Hindlimb muscle (tissue), 1 donor: ENCODE data around the gene SMIM14. TPM values are rescaled to one million over a fixed set of nuclear protein-coding genes. Genes with fewer than 3 reads are reported as not detected.
"Not testable (repeated sequence)": the region's sequence is repeated elsewhere in the genome, so short reads cannot be mapped to it uniquely, and the experiment has no call there.

Experiments
- DNase-seq: peaks from one replicate; pipeline ENCODE4 v3.0.0-alpha.2; 2013
- polyA plus RNA-seq: library from polyadenylated mRNA; unstranded; fragments of 120-200 nt; gene quantifications from one replicate; pipeline ENCODE4 v1.2.1, GENCODE V29; 2013; ENCODE audit not compliant: insufficient read length

SMIM14 gene
- polyA plus RNA-seq, 1 donor: 15.0 TPM

GRCh38 chr4:39642885-39643552, 4.4 kb upstream of the SMIM14 start:
- DNase-seq: no peak

- DNase-seq: no peak
These were observed 2.8 kb upstream of the SMIM14 start for GRCh38 chr4:39641451-39641850.

- peak; percentile 66 for DNase-seq
These were observed 895 bp downstream of the SMIM14 start for GRCh38 chr4:39637586-39638353.

- no peak for DNase-seq
These were observed 1.5 kb downstream of the SMIM14 start for GRCh38 chr4:39637221-39637585.

GRCh38 chr4:39636531-39637184, 2.0 kb downstream of the SMIM14 start:
- DNase-seq: peak; percentile 29

GRCh38 chr4:39635023-39635422, 3.6 kb downstream of the SMIM14 start:
- DNase-seq: no peak

GRCh38 chr4:39631700-39632079, 7.0 kb downstream of the SMIM14 start:
- DNase-seq: no peak

GRCh38 chr4:39627413-39627812, 11.3 kb downstream of the SMIM14 start:
- no peak for DNase-seq

GRCh38 chr4:39626913-39627312, 11.8 kb downstream of the SMIM14 start:
- DNase-seq: no peak

GRCh38 chr4:39626261-39626660, 12.4 kb downstream of the SMIM14 start:
- no peak for DNase-seq

- no peak for DNase-seq
These were observed 17.1 kb downstream of the SMIM14 start for GRCh38 chr4:39621582-39621981.

GRCh38 chr4:39620551-39621313, 17.9 kb downstream of the SMIM14 start:
- DNase-seq: peak; percentile 36

GRCh38 chr4:39617534-39617933, 21.1 kb downstream of the SMIM14 start:
- no peak for DNase-seq

- no peak for DNase-seq
These were observed 22.0 kb downstream of the SMIM14 start for GRCh38 chr4:39616651-39617050.

- not testable (repeated sequence) for DNase-seq
These were observed 22.6 kb downstream of the SMIM14 start for GRCh38 chr4:39616112-39616511.

GRCh38 chr4:39614487-39615162, 24.0 kb downstream of the SMIM14 start:
- no peak for DNase-seq

GRCh38 chr4:39613093-39613656, 25.5 kb downstream of the SMIM14 start:
- DNase-seq: no peak

GRCh38 chr4:39609454-39609931, 29.2 kb downstream of the SMIM14 start:
- DNase-seq: no peak

- no peak for DNase-seq
These were observed 30.2 kb downstream of the SMIM14 start for GRCh38 chr4:39608451-39608850.

GRCh38 chr4:39606747-39607146, 31.9 kb downstream of the SMIM14 start:
- no peak for DNase-seq

- no peak for DNase-seq
These were observed 40.8 kb downstream of the SMIM14 start for GRCh38 chr4:39597695-39598381.
